ENCODE measurements around the gene CTCFL. TPM values are rescaled to one million over a fixed set of nuclear protein-coding genes. Genes with fewer than 3 reads are reported as not detected.

The CTCFL gene
- total and polyA plus RNA-seq, 2 of the 8 experiments (the other 6 are each of a cell fraction or from before 2014, with no cell fraction given), result 0.30 to 0.80 TPM

DNA sequence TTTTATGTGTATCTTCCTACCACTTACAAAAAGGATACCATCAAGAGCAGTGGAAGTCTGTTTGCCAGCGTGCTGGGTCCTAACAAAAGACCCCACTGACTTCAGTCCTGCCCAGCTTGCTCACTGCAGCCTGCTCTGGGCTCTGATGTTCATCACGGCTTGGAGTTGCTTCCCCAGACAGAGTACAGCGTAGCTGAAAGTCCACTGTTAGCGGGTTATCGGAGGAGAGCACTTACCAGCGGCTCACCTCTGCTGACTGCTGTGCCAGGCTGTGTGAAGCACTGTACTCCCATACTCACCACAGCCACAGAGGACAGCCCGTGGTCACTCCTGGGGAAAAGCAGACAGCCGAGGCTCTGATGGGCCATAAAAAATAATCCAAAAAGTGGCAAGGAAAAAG lies 40.2 kb downstream of the CTCFL start:
- Histone ChIP-seq H3K23ac (ENCODE audit: insufficient read length) (no peak overlapping the region), H3K27me3 (replicated peaks in 1 of 4; ENCODE audit: control insufficient read depth in 3 of 4, extremely low read depth in 1 of 4, insufficient read depth in 3 of 4, low read length in 3 of 4) (no peaks in the 10 kb centered on the region; a peak in 1 of 7 replicates), H2BK120ac (replicated peaks; ENCODE audit: low read depth, low read length) (no peak overlapping the region), H3K4me2 (ENCODE audit: insufficient read depth in 1 of 2, low read depth in 2 of 2, low read length in 2 of 2) (no peak overlapping the region), H3K4ac (replicated peaks; ENCODE audit: insufficient read length, low read depth, low read length) (peak overlapping the region; percentile 78), H2BK20ac (ENCODE audit: low read length) (no peak overlapping the region), H3K79me2 (ENCODE audit: control insufficient read depth in 1 of 2, insufficient read depth in 2 of 2, low read length in 2 of 2) (no peaks in the 10 kb centered on the region), H4K5ac (ENCODE audit: insufficient read length, low read depth, low read length) (no peak overlapping the region), H3K18ac (ENCODE audit: extremely low read depth, low read length) (no peak overlapping the region), H3K23me2 (ENCODE audit: low read depth, low read length) (no peaks in the 10 kb centered on the region), H3K27ac (ENCODE audit: low read depth, low read length) (no peak overlapping the region), H2BK5ac (ENCODE audit: low read depth, low read length) (no peak overlapping the region), H2BK12ac (ENCODE audit: low read depth, low read length) (no peak overlapping the region), H3K36me3 (ENCODE audit: control insufficient read depth in 2 of 4, insufficient read depth in 4 of 4, low read length in 3 of 4) (no peaks in the 10 kb centered on the region), H4K8ac (ENCODE audit: extremely low read depth, insufficient read depth, low read length) (no peak overlapping the region; the same call in 1 of the 2 replicates), H3K56ac (replicated peaks; ENCODE audit: insufficient read length, low read depth, low read length) (no peak overlapping the region), H3K9ac (replicated peaks in 1 of 4; ENCODE audit: extremely low read depth in 1 of 4, low read depth in 3 of 4, low read length in 3 of 4) (no peak overlapping the region), H3K14ac (ENCODE audit: insufficient read length) (no peak overlapping the region), H3K9me3 (ENCODE audit: insufficient read depth in 2 of 2, low read depth in 1 of 2, low read length in 1 of 2) (no peaks in the 10 kb centered on the region), H3K4me3 (ENCODE audit: extremely low read depth in 1 of 4, insufficient read depth in 2 of 4, low read depth in 3 of 4, low read length in 4 of 4) (no peak overlapping the region), H4K20me1 (replicated peaks in 1 of 2; ENCODE audit: control insufficient read depth in 1 of 2, insufficient read depth in 2 of 2, low read length in 2 of 2) (no peaks in the 10 kb centered on the region), H4K91ac (replicated peaks; ENCODE audit: insufficient read length, low read length) (no peak overlapping the region), H3K79me1 (ENCODE audit: low read depth, low read length) (no peaks in the 10 kb centered on the region), H2AK5ac (ENCODE audit: low read depth, low read length) (no peak overlapping the region), H2AFZ (ENCODE audit: low read length) (no peak overlapping the region), H3K4me1 (replicated peaks in 1 of 4; ENCODE audit: control insufficient read depth in 3 of 4, insufficient read depth in 4 of 4, low read length in 3 of 4) (peaks cover 9 to 16% (median 13%) of the 10 kb centered on the region in 4 experiments), H2BK15ac (ENCODE audit: low read length) (no peak overlapping the region; the same call in 1 of the 2 replicates)
- 85% methylated on average over 8 of the region's 8 CpGs; no CpG with 5 or more reads in 1 of the 2 experiments for WGBS, 2 experiments (ENCODE audit: extremely low coverage in 1 of 2, insufficient coverage in 1 of 2, insufficient read length in 1 of 2, insufficient replicate concordance in 2 of 2, low coverage in 1 of 2, low lambda C conversion rate in 2 of 2, missing lambda C conversion rate in 1 of 2)
- POLR2A ChIA-PET (ENCODE audit: partially characterized antibody), result no interaction called here
- DNase-seq (ENCODE audit: low read depth in 1 of 2, low spot score in 2 of 2), result no peak
- no peak for TF ChIP-seq FOSL1 (IDR thresholded peaks at IDR 0.05; ENCODE audit: insufficient read depth, low read depth, low read length)
- TF ChIP-seq RFX5 (IDR thresholded peaks at IDR 0.05; ENCODE audit: borderline replicate concordance, low read depth, low read length), result no peak
- no peak for TF ChIP-seq SP1 (IDR thresholded peaks at IDR 0.05; ENCODE audit: low read depth, low read length)
- TF ChIP-seq JUN (IDR thresholded peaks at IDR 0.05; ENCODE audit: low read depth, low read length), result no peak
- no peak for TF ChIP-seq HDAC6 (IDR thresholded peaks at IDR 0.05; ENCODE audit: low read depth, low read length)
- TF ChIP-seq KDM5A (IDR thresholded peaks at IDR 0.05; ENCODE audit: low read length), result no peak
- no peak for TF ChIP-seq SAP30 (IDR thresholded peaks at IDR 0.05; ENCODE audit: insufficient read depth, insufficient replicate concordance, low read length)
- TF ChIP-seq NRF1 (IDR thresholded peaks at IDR 0.05; ENCODE audit: low read depth, low read length), result no peak
- TF ChIP-seq ZNF274 (IDR thresholded peaks at IDR 0.05; ENCODE audit: borderline replicate concordance, extremely low read depth, low read length), result no peak
- no peak for TF ChIP-seq SRF (IDR thresholded peaks at IDR 0.05; ENCODE audit: low read depth, low read length)
- no peak for TF ChIP-seq RNF2 (IDR thresholded peaks at IDR 0.05; ENCODE audit: borderline replicate concordance, low read depth, low read length, missing control alignments, poor library complexity, severe bottlenecking)
- TF ChIP-seq CBX8 (IDR thresholded peaks at IDR 0.05; ENCODE audit: borderline replicate concordance, low read depth, low read length), result no peak
- TF ChIP-seq EGR1 (IDR thresholded peaks at IDR 0.05; ENCODE audit: borderline replicate concordance, low read depth, low read length), result no peak
- TF ChIP-seq KDM1A (IDR thresholded peaks at IDR 0.05; ENCODE audit: borderline replicate concordance, low read length), result no peak
- TF ChIP-seq GTF2F1 (IDR thresholded peaks at IDR 0.05; ENCODE audit: borderline replicate concordance, low read depth, low read length), result no peak
- CTCF ChIA-PET (ENCODE audit: partially characterized antibody), result interaction anchor here (1.4 to 1.5 kb wide), 2 partner anchors 11 to 12 kb away, joined by 3 to 5 read pairs; no protein-coding TSS in a partner anchor
- FAIRE-seq, result no peak

Measured in H1 (cell line).